Panc1 (cell line): ENCODE results near the gene PRR14L. TPM values are rescaled to one million over a fixed set of nuclear protein-coding genes. Genes with fewer than 3 reads are reported as not detected.

Experiments used
- ATAC-seq: fragments of 200-7000 bp; cut with Tn5 transposase; 2 replicates; pipeline ENCODE4 v1.9.1; 2020; ENCODE audit warnings: mild to moderate bottlenecking, moderate library complexity
- BruUV-seq: library from RNA; stranded (reverse); fragments of 400-500 nt; replicated peaks from 2 replicates; lab custom pipeline; 2021; lab: Mats Ljungman, UMichigan
- CTCF ChIA-PET: fragments of 300-600 bp; sonication (Branson Sonifier 250); formaldehyde crosslinking; loops from one replicate; lab custom pipeline; 2022; ENCODE audit warnings: antibody characterized with exemption; lab: Charles Lee
- POLR2A ChIA-PET: fragments of 300-600 bp; sonication (Branson Sonifier 250); formaldehyde crosslinking; loops from one replicate; lab custom pipeline; 2022; ENCODE audit warnings: antibody characterized with exemption; lab: Charles Lee
- DNase-seq: peaks from one replicate; pipeline ENCODE4 v3.0.0-alpha.2; 2010; ENCODE audit warnings: low read depth, low spot score
- H3K27ac ChIP-seq: 2 replicates; pipeline ENCODE4 v1.5.1; 2011; ENCODE audit warnings: mild to moderate bottlenecking, low read length, inconsistent platforms
- H3K27me3 ChIP-seq: fragments of 200-500 bp; sonication (Bioruptor generic); 2 replicates; pipeline ENCODE4 v1.6.0; 2014; ENCODE audit warnings: low read length, inconsistent platforms; ENCODE audit not compliant: control insufficient read depth, insufficient read depth
- H3K36me3 ChIP-seq: fragments of 200-500 bp; sonication (Bioruptor generic); 2 replicates; pipeline ENCODE4 v1.5.1; 2014; ENCODE audit warnings: inconsistent platforms, mild to moderate bottlenecking, low read length, moderate library complexity; ENCODE audit not compliant: control insufficient read depth, insufficient read depth
- H3K4me1 ChIP-seq: 2 replicates; pipeline ENCODE4 v1.5.1; 2011; ENCODE audit warnings: inconsistent platforms, mild to moderate bottlenecking, low read length, moderate library complexity; ENCODE audit not compliant: control insufficient read depth, insufficient read depth
- H3K4me3 ChIP-seq, 2 experiments: 2 replicates each; pipeline ENCODE4 v1.5.1; 2011 to 2012; ENCODE audit warnings: low read depth in 2 of 2, low read length in 2 of 2, mild to moderate bottlenecking in 2 of 2, inconsistent platforms in 1 of 2, moderate library complexity in 1 of 2
- H3K9me3 ChIP-seq: fragments of 200-500 bp; sonication (Bioruptor generic); 2 replicates; pipeline ENCODE4 v1.5.1; 2014; ENCODE audit warnings: low read depth, mild to moderate bottlenecking, inconsistent platforms, low read length, moderate library complexity; ENCODE audit not compliant: control insufficient read depth, insufficient read depth
- POLR2AphosphoS5 ChIP-seq: IDR thresholded peaks from 2 replicates; pipeline ENCODE4 v1.6.1; 2012; ENCODE audit warnings: mild to moderate bottlenecking, low read depth, low read length, moderate library complexity
- REST ChIP-seq, 2 experiments: IDR thresholded peaks; 2 replicates each; pipeline ENCODE4 v1.6.1; 2011 to 2012; ENCODE audit warnings: low read depth in 2 of 2, control low read depth in 1 of 2, low read length in 1 of 2, mild to moderate bottlenecking in 1 of 2, moderate library complexity in 1 of 2; ENCODE audit not compliant: insufficient read depth in 1 of 2
- SIN3A ChIP-seq: IDR thresholded peaks from 2 replicates; pipeline ENCODE4 v1.6.1; 2012; ENCODE audit warnings: low read depth, mild to moderate bottlenecking, low read length, moderate library complexity, borderline replicate concordance; ENCODE audit not compliant: insufficient read depth
- TCF7L2 ChIP-seq: IDR thresholded peaks from 2 replicates; pipeline ENCODE4 v1.6.1; 2011; ENCODE audit warnings: mild to moderate bottlenecking, low read depth, low read length, inconsistent platforms
- in situ Hi-C: cut with HindIII; loops from 2 replicates; pipeline ENCODE4 v1.10.0; 2016; ENCODE audit warnings: low sequenced_read_pairs, low pct_unique_long_range_greater_than_20kb
- intact Hi-C: fragments of 100-400 bp; cut with micrococcal nuclease; formaldehyde crosslinking; loops from one replicate; pipeline ENCODE4 v1.10.0; 2022; ENCODE audit not compliant: unreplicated experiment
- total RNA-seq: library from RNA; stranded (reverse); gene quantifications from one replicate; pipeline ENCODE4 v1.2.1, GENCODE V29; 2021; ENCODE audit not compliant: unreplicated experiment
- TF ChIP-seq, protein P1 (sequence below): fragments of 450-650 bp; IDR thresholded peaks from 2 replicates; pipeline ENCODE4 v1.5.1; 2017; ENCODE audit warnings: mild to moderate bottlenecking

Gene PRR14L
- total RNA-seq, 1 experiment from 2014 or later: 45.7 TPM

GRCh38 chr22:31747441-31747840 is 2.5 kb downstream of the PRR14L start:
- TF ChIP-seq, protein P1, sequence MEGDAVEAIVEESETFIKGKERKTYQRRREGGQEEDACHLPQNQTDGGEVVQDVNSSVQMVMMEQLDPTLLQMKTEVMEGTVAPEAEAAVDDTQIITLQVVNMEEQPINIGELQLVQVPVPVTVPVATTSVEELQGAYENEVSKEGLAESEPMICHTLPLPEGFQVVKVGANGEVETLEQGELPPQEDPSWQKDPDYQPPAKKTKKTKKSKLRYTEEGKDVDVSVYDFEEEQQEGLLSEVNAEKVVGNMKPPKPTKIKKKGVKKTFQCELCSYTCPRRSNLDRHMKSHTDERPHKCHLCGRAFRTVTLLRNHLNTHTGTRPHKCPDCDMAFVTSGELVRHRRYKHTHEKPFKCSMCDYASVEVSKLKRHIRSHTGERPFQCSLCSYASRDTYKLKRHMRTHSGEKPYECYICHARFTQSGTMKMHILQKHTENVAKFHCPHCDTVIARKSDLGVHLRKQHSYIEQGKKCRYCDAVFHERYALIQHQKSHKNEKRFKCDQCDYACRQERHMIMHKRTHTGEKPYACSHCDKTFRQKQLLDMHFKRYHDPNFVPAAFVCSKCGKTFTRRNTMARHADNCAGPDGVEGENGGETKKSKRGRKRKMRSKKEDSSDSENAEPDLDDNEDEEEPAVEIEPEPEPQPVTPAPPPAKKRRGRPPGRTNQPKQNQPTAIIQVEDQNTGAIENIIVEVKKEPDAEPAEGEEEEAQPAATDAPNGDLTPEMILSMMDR: no peak
- TF ChIP-seq POLR2AphosphoS5 (no peak), REST (IDR thresholded peaks at IDR 0.05; ENCODE audit: insufficient read depth in 1 of 2, low read depth in 2 of 2, low read length in 1 of 2) (no peak), TCF7L2 (no peak), SIN3A (no peak)
- intact Hi-C loops: no loop called here
- in situ Hi-C loops: no loop called here
- BruUV-seq: no TSS peak
- no peak for ATAC-seq
- Histone ChIP-seq H3K27me3 (no peaks in the 10 kb centered on the region), H3K27ac (no peak overlapping the region), H3K4me1 (peaks cover 22% of the 10 kb centered on the region), H3K9me3 (no peaks in the 10 kb centered on the region), H3K4me3 (no peak overlapping the region), H3K36me3 (peaks cover 9% of the 10 kb centered on the region; the same call in 1 of the 2 replicates)
- ChIA-PET POLR2A (no interaction called here), CTCF (no interaction called here)
- no peak for DNase-seq

- in situ Hi-C loops: no loop called here
- ChIA-PET POLR2A (no interaction called here), CTCF (no interaction called here)
- ATAC-seq (no peak), DNase-seq (no peak)
- H3K36me3 ChIP-seq: peaks cover 5% of the 10 kb centered on the region
- intact Hi-C loops: no loop called here
- no peak overlapping the region for H3K27ac ChIP-seq
- TF ChIP-seq REST (IDR thresholded peaks at IDR 0.05; ENCODE audit: insufficient read depth in 1 of 2, low read depth in 2 of 2, low read length in 1 of 2) (no peak), TCF7L2 (no peak), POLR2AphosphoS5 (no peak), SIN3A (no peak)
- TF ChIP-seq, protein P1: no peak
- no peaks in the 10 kb centered on the region for H3K27me3 ChIP-seq
- BruUV-seq: no TSS peak
- H3K4me3 ChIP-seq: no peak overlapping the region
- no peaks in the 10 kb centered on the region for H3K9me3 ChIP-seq
- H3K4me1 ChIP-seq: peaks cover 10% of the 10 kb centered on the region
Observed at GRCh38 chr22:31743871-31744270, 6.1 kb downstream of the PRR14L start.
